Stimulated activated CD8-positive, alpha-beta memory T cell treated with anti-CD3 and anti-CD28 coated beads, Interleukin-4, amount 100 ng/mL, for 48 hours (primary cell): ENCODE data around the gene ITGA1.

Experiments used
- DNase-seq: peaks from one replicate; pipeline ENCODE4 v3.0.0-alpha.2; 2020

The ITGA1 gene

GRCh38 chr5:52773342-52773741 is 14.4 kb upstream of the ITGA1 start:
- no peak for DNase-seq

GRCh38 chr5:52774005-52774410 is 13.7 kb upstream of the ITGA1 start:
- no peak for DNase-seq

GRCh38 chr5:52776116-52776515 is 11.6 kb upstream of the ITGA1 start:
- DNase-seq, result peak; percentile 36

GRCh38 chr5:52777186-52777585 is 10.5 kb upstream of the ITGA1 start:
- no peak for DNase-seq

GRCh38 chr5:52778781-52779180 is 8.9 kb upstream of the ITGA1 start:
- no peak for DNase-seq

- DNase-seq, result no peak
Observed at GRCh38 chr5:52779213-52779612, 8.5 kb upstream of the ITGA1 start.

- no peak for DNase-seq
Observed at GRCh38 chr5:52783226-52783959, 4.3 kb upstream of the ITGA1 start.

- DNase-seq, result no peak
Observed at GRCh38 chr5:52784737-52785136, 3.0 kb upstream of the ITGA1 start.

GRCh38 chr5:52786391-52786790 is 1.3 kb upstream of the ITGA1 start:
- no peak for DNase-seq

- no peak for DNase-seq
Observed at GRCh38 chr5:52786949-52787599, 642 bp upstream of the ITGA1 start.

GRCh38 chr5:52788505-52788821 is 747 bp downstream of the ITGA1 start:
- no peak for DNase-seq

GRCh38 chr5:52789378-52789777 is 1.7 kb downstream of the ITGA1 start:
- no peak for DNase-seq

- DNase-seq, result no peak
Observed at GRCh38 chr5:52789851-52790250, 2.1 kb downstream of the ITGA1 start.

- DNase-seq, result no peak
Observed at GRCh38 chr5:52791366-52791765, 3.6 kb downstream of the ITGA1 start.

- no peak for DNase-seq
Observed at GRCh38 chr5:52794519-52794918, 6.8 kb downstream of the ITGA1 start.

- DNase-seq, result no peak
Observed at GRCh38 chr5:52796031-52796430, 8.3 kb downstream of the ITGA1 start.

- no peak for DNase-seq
Observed at GRCh38 chr5:52796516-52797103, 8.9 kb downstream of the ITGA1 start.

- no peak for DNase-seq
Observed at GRCh38 chr5:52798938-52799337, 11.2 kb downstream of the ITGA1 start.

- DNase-seq, result peak; percentile 52
Observed at GRCh38 chr5:52799358-52799982, 11.8 kb downstream of the ITGA1 start.

GRCh38 chr5:52799983-52800393 is 12.3 kb downstream of the ITGA1 start:
- DNase-seq, result peak; percentile 97

- DNase-seq, result peak; percentile 74
Observed at GRCh38 chr5:52800394-52801213, 12.9 kb downstream of the ITGA1 start.

- DNase-seq, result no peak
Observed at GRCh38 chr5:52801329-52801728, 13.6 kb downstream of the ITGA1 start.
